Tibial artery (tissue), 4 donors: Measurements from ENCODE around the gene TMEM120B.

ENCODE experiments used
- DNase-seq, 2 donors: peaks; one replicate each; pipeline ENCODE4 v3.0.0-alpha.2; 2019
- H3K27ac ChIP-seq, 2 donors: fragments of 200-600 bp; sonication (generic) in 1 of 2; 1 replicate in 1 of 2; 2 replicates in 1 of 2; pipeline ENCODE4 v1.5.1; 2018 to 2019; ENCODE audit warnings: mild to moderate bottlenecking in 1 of 2
- H3K27me3 ChIP-seq, 2 donors: fragments of 200-600 bp; sonication (generic) in 1 of 2; one replicate each; pipeline versions ENCODE4 v1.5.1 to v1.6.0; 2016 to 2019
- H3K36me3 ChIP-seq, 3 donors: fragments of 200-600 bp; sonication (generic) in 2 of 3; one replicate each; pipeline ENCODE4 v1.5.1; 2016 to 2019; ENCODE audit warnings: mild to moderate bottlenecking in 2 of 3
- H3K4me1 ChIP-seq, 4 donors: fragments of 200-600 bp; sonication (generic) in 2 of 4; 1 replicate in 3 of 4; 2 replicates in 1 of 4; pipeline ENCODE4 v1.5.1; 2016 to 2019
- H3K4me3 ChIP-seq, 2 donors: fragments of 200-600 bp; sonication (generic) in 1 of 2; 1 replicate in 1 of 2; 2 replicates in 1 of 2; pipeline ENCODE4 v1.5.1; 2018 to 2019; ENCODE audit warnings: mild to moderate bottlenecking in 2 of 2
- H3K9me3 ChIP-seq, 3 donors: fragments of 200-600 bp; sonication (generic) in 1 of 3; one replicate each; pipeline ENCODE4 v1.5.1; 2016 to 2019
- intact Hi-C: fragments of 100-400 bp; cut with DNase I; formaldehyde crosslinking; loops from one replicate; pipeline ENCODE4 v1.15.0; 2023; ENCODE audit warnings: low total_unique reads
- TF ChIP-seq, protein P1 (sequence below), 2 experiments: fragments of 200-600 bp in 1 of 2; fragments of 450-650 bp in 1 of 2; IDR thresholded peaks; one replicate each; pipeline ENCODE4 v1.5.1; 2017 to 2019; ENCODE audit warnings: antibody characterized with exemption in 2 of 2, mild to moderate bottlenecking in 1 of 2, moderate library complexity in 1 of 2

Gene TMEM120B

DNA sequence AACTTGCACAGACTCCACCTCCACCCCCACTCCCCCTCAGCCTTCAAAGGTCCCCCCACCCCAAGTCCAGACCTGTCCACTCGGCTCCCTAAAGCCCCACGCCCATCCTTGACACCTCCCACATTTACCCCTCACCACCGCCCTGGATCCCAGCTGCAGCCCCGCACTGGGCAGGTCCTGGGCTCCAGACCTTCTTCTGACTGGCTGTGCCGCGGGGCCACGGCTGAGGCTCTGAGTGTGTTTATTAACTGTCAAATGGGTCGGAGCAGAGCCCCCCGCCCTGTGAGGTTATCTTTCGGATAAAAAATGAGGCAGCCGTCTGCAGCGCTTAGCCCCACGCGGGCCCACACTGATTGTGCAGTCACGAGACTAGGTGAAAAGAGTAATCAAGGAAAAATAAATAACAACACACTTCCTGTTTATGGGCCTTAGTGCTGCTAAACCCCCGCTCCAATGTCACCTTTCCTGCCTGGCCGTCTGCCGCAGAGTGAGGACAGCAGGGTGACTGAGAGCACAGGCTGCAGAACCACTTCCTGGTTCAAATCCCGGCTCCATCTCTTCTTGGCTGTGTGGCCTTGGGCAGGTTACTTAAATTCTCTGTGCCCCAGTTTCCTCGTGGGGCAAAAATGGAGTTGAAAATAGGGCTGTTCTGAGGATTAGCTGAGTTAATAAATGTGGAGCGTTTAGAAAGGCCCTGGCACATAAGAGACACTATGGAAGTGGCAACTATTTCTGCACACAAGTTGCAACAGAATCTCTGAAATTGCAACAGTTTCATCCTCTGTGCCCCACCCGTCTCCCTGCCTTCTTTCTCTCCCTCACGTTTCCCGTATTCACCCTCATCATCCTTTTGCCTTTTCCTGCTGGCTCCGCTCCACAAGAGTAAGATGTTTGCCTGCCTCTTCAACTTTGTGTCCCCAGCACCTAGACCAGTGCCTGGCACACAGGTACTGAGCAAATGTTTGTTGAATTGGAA, 100.7 kb downstream of the TMEM120B start:
- DNase-seq = peak in 1 of 2 donors; percentile 66
- Histone ChIP-seq H3K4me1 (peaks cover 0 to 43% (median 39%) of the 10 kb centered on the region in 4 donors), H3K27ac (peak overlapping the region in 1 of 2 donors; percentile 88), H3K4me3 (peak overlapping the region; percentile 57), H3K27me3 (no peaks in the 10 kb centered on the region), H3K9me3 (no peaks in the 10 kb centered on the region), H3K36me3 (peaks cover 58 to 78% (median 70%) of the 10 kb centered on the region in 3 donors)
- TF ChIP-seq, protein P1, sequence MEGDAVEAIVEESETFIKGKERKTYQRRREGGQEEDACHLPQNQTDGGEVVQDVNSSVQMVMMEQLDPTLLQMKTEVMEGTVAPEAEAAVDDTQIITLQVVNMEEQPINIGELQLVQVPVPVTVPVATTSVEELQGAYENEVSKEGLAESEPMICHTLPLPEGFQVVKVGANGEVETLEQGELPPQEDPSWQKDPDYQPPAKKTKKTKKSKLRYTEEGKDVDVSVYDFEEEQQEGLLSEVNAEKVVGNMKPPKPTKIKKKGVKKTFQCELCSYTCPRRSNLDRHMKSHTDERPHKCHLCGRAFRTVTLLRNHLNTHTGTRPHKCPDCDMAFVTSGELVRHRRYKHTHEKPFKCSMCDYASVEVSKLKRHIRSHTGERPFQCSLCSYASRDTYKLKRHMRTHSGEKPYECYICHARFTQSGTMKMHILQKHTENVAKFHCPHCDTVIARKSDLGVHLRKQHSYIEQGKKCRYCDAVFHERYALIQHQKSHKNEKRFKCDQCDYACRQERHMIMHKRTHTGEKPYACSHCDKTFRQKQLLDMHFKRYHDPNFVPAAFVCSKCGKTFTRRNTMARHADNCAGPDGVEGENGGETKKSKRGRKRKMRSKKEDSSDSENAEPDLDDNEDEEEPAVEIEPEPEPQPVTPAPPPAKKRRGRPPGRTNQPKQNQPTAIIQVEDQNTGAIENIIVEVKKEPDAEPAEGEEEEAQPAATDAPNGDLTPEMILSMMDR (IDR thresholded peaks at IDR 0.05) = no peak
- intact Hi-C loops = loop anchor here (1.0 to 5.0 kb wide), 2 partner anchors 19 to 74 kb away; partner anchors contain the start of gene PSMD9

DNA sequence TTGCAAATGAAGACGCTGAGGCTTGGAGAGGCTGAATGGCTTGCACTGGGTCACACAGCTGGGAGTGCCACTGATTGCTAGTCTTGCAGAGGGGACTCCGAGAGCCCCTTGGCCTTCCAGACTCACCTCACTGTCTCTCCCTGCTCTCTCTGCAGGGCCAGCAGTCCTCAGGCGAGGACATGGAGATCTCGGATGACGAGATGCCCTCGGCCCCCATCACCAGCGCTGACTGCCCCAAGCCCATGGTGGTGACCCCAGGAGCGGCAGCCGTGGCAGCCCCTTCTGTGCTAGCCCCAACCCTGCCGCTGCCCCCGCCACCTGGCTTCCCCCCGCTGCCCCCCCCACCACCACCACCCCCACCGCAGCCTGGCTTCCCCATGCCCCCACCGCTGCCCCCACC, 101.4 kb downstream of the TMEM120B start:
- Histone ChIP-seq H3K9me3 (no peaks in the 10 kb centered on the region), H3K4me3 (no peak overlapping the region), H3K27me3 (no peaks in the 10 kb centered on the region), H3K4me1 (peaks cover 0 to 43% (median 39%) of the 10 kb centered on the region in 4 donors), H3K36me3 (peaks cover 65 to 78% (median 70%) of the 10 kb centered on the region in 3 donors), H3K27ac (no peak overlapping the region)
- intact Hi-C loops = loop anchor here (5.0 kb wide), 1 partner anchor 73 kb away; the partner anchor contains the start of gene PSMD9
- DNase-seq = no peak
- TF ChIP-seq, protein P1 (IDR thresholded peaks at IDR 0.05) = no peak

DNA sequence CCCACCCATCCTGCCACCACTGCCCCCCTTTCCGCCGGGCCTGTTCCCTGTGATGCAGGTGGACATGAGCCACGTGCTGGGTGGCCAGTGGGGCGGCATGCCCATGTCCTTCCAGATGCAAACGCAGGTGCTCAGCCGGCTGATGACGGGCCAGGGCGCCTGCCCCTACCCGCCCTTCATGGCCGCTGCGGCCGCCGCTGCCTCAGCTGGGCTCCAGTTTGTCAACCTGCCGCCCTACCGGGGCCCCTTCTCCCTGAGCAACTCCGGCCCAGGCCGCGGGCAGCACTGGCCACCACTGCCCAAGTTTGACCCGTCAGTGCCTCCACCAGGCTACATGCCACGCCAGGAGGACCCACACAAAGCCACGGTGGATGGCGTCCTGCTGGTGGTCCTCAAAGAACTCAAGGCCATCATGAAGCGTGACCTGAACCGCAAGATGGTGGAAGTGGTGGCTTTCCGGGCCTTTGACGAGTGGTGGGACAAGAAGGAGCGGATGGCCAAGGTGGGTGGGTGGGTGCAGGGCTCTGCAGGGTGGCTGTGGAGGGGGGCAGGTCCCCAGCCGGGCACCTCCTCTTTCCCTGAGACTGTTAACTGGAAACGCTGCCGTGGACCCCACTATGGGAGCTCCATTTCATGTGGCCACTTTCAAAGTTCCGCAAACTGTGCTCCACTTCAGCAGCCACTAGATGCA, 102.0 kb downstream of the TMEM120B start:
- no peak overlapping the region for H3K27ac ChIP-seq
- TF ChIP-seq, protein P1 (IDR thresholded peaks at IDR 0.05) = no peak
- DNase-seq = peak in 1 of 2 donors; percentile 67
- H3K4me1 ChIP-seq = peaks cover 0 to 43% (median 39%) of the 10 kb centered on the region in 4 donors
- intact Hi-C loops = loop anchor here (5.0 kb wide), 1 partner anchor 73 kb away; the partner anchor contains the start of gene PSMD9
- peaks cover 68 to 78% (median 70%) of the 10 kb centered on the region in 3 donors for H3K36me3 ChIP-seq
- no peaks in the 10 kb centered on the region for H3K27me3 ChIP-seq
- H3K9me3 ChIP-seq = no peaks in the 10 kb centered on the region
- no peak overlapping the region for H3K4me3 ChIP-seq

DNA sequence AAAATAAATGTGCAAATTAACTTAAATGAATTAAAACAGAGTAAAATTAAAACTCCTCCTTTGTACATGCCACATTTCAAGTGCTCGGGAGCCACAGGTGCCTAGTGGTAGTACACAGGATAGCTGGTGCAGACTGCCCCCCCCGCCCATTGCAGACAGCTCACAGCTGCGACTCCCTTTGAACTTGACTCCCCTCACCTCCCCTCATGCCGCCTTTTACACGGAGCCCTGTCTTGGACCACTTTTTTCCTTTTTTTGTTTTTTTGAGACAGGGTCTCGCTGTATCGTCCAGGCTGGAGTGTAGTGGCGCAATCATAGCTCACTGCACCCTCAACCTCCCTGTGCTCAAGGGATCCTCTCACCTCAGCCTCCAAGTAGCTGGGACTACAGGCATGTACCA, 102.7 kb downstream of the TMEM120B start:
- TF ChIP-seq, protein P1 (IDR thresholded peaks at IDR 0.05) = no peak
- Histone ChIP-seq H3K4me3 (no peak overlapping the region), H3K27me3 (no peaks in the 10 kb centered on the region), H3K27ac (no peak overlapping the region), H3K36me3 (peaks cover 68 to 78% (median 70%) of the 10 kb centered on the region in 3 donors), H3K9me3 (no peaks in the 10 kb centered on the region), H3K4me1 (peaks cover 0 to 37% (median 34%) of the 10 kb centered on the region in 4 donors)
- intact Hi-C loops = no loop called here
- DNase-seq = no peak

DNA sequence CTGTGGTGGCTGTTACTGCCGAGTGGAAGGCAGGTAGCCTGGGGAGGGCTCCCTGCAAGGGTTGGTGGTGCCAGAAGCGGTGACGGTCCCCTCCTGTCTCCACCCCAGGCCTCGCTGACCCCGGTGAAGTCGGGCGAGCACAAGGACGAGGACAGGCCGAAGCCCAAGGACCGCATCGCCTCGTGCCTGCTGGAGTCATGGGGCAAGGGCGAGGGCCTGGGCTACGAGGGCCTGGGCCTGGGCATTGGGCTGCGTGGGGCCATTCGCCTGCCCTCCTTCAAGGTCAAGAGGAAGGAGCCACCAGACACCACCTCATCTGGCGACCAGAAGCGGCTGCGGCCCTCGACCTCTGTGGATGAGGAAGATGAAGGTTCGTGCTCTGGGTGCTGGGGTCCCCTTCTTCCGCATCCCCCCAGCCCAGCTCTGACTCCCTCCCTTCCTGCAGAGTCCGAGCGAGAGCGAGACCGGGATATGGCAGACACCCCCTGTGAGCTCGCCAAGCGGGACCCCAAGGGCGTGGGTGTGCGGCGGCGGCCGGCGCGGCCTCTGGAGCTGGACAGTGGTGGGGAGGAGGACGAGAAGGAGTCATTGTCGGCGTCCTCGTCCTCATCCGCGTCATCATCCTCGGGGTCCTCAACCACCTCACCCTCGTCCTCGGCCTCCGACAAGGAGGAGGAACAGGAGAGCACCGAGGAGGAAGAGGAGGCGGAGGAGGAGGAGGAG, 104.5 kb downstream of the TMEM120B start:
- peaks cover 75 to 88% (median 77%) of the 10 kb centered on the region in 3 donors for H3K36me3 ChIP-seq
- H3K27me3 ChIP-seq = no peaks in the 10 kb centered on the region
- peaks cover 0 to 20% (median 19%) of the 10 kb centered on the region in 4 donors for H3K4me1 ChIP-seq
- H3K27ac ChIP-seq = no peak overlapping the region
- no peak for DNase-seq
- H3K4me3 ChIP-seq = no peak overlapping the region
- H3K9me3 ChIP-seq = no peaks in the 10 kb centered on the region
- intact Hi-C loops = no loop called here
- TF ChIP-seq, protein P1 (IDR thresholded peaks at IDR 0.05) = no peak
